MCF 10A (cell line): ENCODE data around the gene PRR15L. TPM values are rescaled to one million over a fixed set of nuclear protein-coding genes. Genes with fewer than 3 reads are reported as not detected.

Source experiments
- BruUV-seq: library from RNA; stranded (reverse); fragments of 400-500 nt; replicated peaks from 2 replicates; lab custom pipeline; 2021; lab: Mats Ljungman, UMichigan
- CTCF ChIA-PET: fragments of 300-600 bp; sonication (Branson Sonifier 250); formaldehyde crosslinking; extraction: SDS; loops from one replicate; lab custom pipeline; 2021; ENCODE audit warnings: antibody characterized with exemption, inconsistent platforms; lab: Yijun Ruan, JAX
- POLR2A ChIA-PET: fragments of 300-600, 350-650 bp; sonication (Branson Sonifier 250); formaldehyde crosslinking; extraction: SDS; loops from one replicate; lab custom pipeline; 2020; ENCODE audit warnings: antibody characterized with exemption, inconsistent platforms; lab: Yijun Ruan, JAX
- DNase-seq: peaks from one replicate; pipeline ENCODE4 v3.0.0-alpha.2; 2018; ENCODE audit not compliant: unreplicated experiment
- H3K27ac Mint-ChIP-seq: one replicate; pipeline ENCODE4 v1.8.0; 2022; ENCODE audit warnings: mild to moderate bottlenecking, low read depth, mixed read lengths; ENCODE audit not compliant: unreplicated experiment
- H3K27me3 Mint-ChIP-seq: one replicate; pipeline ENCODE4 v1.8.0; 2022; ENCODE audit warnings: mixed read lengths; ENCODE audit not compliant: insufficient read depth, unreplicated experiment
- H3K36me3 Mint-ChIP-seq: one replicate; pipeline ENCODE4 v1.8.0; 2022; ENCODE audit warnings: mild to moderate bottlenecking, moderate library complexity, mixed read lengths; ENCODE audit not compliant: insufficient read depth, unreplicated experiment
- H3K4me1 Mint-ChIP-seq: one replicate; pipeline ENCODE4 v1.8.0; 2022; ENCODE audit warnings: mixed read lengths; ENCODE audit not compliant: insufficient read depth, unreplicated experiment
- H3K4me3 Mint-ChIP-seq: one replicate; pipeline ENCODE4 v1.8.0; 2022; ENCODE audit warnings: mild to moderate bottlenecking, moderate library complexity, mixed read lengths; ENCODE audit not compliant: unreplicated experiment
- H3K9me3 Mint-ChIP-seq: one replicate; pipeline ENCODE4 v1.8.0; 2022; ENCODE audit warnings: mixed read lengths; ENCODE audit not compliant: unreplicated experiment
- intact Hi-C: fragments of 100-400 bp; cut with micrococcal nuclease; formaldehyde crosslinking; loops from 2 replicates; pipeline ENCODE4 v1.14.1; 2022
- total RNA-seq: library from RNA; stranded (reverse); gene quantifications from 2 replicates; pipeline ENCODE4 v1.2.3, GENCODE V29; 2022
- TF ChIP-seq, protein P1 (sequence below): fragments of 200-600 bp; IDR thresholded peaks from one replicate; pipeline ENCODE4 v1.8.0; 2022; ENCODE audit warnings: antibody characterized with exemption, mild to moderate bottlenecking; ENCODE audit not compliant: unreplicated experiment

Gene PRR15L
- total RNA-seq, 1 experiment from 2014 or later, result not detected

DNA sequence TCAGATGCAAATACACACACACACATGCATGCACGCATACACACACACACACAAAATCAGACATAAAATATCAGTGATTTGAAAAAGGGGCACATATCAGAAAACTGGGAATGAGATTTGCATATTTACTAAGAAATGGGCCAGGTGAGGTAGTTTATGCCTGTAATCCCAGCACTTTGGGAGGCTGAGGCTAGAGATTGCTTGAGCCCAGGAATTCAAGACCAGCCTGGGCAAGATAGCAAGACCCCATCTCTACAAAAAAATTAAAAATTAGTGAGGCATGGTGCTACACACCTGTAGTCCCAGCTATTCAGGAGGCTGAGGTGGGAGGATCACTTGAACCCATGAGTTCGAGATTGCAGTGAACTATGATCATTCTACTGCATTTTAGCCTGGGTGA, 38.7 kb downstream of the PRR15L start:
- POLR2A ChIA-PET, result interaction anchor here (1.0 to 1.4 kb wide), 3 partner anchors 12 to 18 kb away, joined by 4 to 6 read pairs (median 5); no protein-coding TSS in a partner anchor
- Mint-ChIP-seq H3K36me3 (peaks cover 56% of the 10 kb centered on the region), H3K27ac (no peak overlapping the region), H3K27me3 (no peaks in the 10 kb centered on the region), H3K9me3 (no peaks in the 10 kb centered on the region), H3K4me3 (no peak overlapping the region), H3K4me1 (peaks cover 7% of the 10 kb centered on the region)
- TF ChIP-seq, protein P1, sequence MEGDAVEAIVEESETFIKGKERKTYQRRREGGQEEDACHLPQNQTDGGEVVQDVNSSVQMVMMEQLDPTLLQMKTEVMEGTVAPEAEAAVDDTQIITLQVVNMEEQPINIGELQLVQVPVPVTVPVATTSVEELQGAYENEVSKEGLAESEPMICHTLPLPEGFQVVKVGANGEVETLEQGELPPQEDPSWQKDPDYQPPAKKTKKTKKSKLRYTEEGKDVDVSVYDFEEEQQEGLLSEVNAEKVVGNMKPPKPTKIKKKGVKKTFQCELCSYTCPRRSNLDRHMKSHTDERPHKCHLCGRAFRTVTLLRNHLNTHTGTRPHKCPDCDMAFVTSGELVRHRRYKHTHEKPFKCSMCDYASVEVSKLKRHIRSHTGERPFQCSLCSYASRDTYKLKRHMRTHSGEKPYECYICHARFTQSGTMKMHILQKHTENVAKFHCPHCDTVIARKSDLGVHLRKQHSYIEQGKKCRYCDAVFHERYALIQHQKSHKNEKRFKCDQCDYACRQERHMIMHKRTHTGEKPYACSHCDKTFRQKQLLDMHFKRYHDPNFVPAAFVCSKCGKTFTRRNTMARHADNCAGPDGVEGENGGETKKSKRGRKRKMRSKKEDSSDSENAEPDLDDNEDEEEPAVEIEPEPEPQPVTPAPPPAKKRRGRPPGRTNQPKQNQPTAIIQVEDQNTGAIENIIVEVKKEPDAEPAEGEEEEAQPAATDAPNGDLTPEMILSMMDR, result no peak
- DNase-seq, result no peak
- intact Hi-C loops, result no loop called here
- CTCF ChIA-PET, result interaction anchor here (0.5 to 1.5 kb wide), 4 partner anchors 22 to 805 kb away, joined by 3 to 5 read pairs (median 4); partner anchors contain the start of gene PNPO
- no TSS peak for BruUV-seq

GRCh38 chr17:47918006-47918405, 39.7 kb downstream of the PRR15L start:
- intact Hi-C loops, result no loop called here
- POLR2A ChIA-PET, result interaction anchor here (1.3 to 1.4 kb wide), 2 partner anchors 13 to 19 kb away, joined by 5 to 6 read pairs; no protein-coding TSS in a partner anchor

GRCh38 chr17:47917581-47917980, 40.1 kb downstream of the PRR15L start:
- H3K36me3 Mint-ChIP-seq, result peaks cover 46% of the 10 kb centered on the region
- H3K4me3 Mint-ChIP-seq, result no peak overlapping the region
- peaks cover 7% of the 10 kb centered on the region for H3K4me1 Mint-ChIP-seq
- no peaks in the 10 kb centered on the region for H3K9me3 Mint-ChIP-seq
- intact Hi-C loops, result no loop called here
- ChIA-PET CTCF (interaction anchor here (1.8 kb wide), 1 partner anchor 29 kb away, joined by 4 read pairs; no protein-coding TSS in a partner anchor), POLR2A (no interaction called here)
- H3K27ac Mint-ChIP-seq, result no peak overlapping the region
- H3K27me3 Mint-ChIP-seq, result no peaks in the 10 kb centered on the region
- TSS peak; percentile 19 for BruUV-seq
- TF ChIP-seq, protein P1, result no peak
- no peak for DNase-seq

More at GRCh38 chr17:47918006-47918405, 39.7 kb downstream of the PRR15L start:
- H3K9me3 Mint-ChIP-seq, result no peaks in the 10 kb centered on the region
- no peaks in the 10 kb centered on the region for H3K27me3 Mint-ChIP-seq
- TF ChIP-seq, protein P1, result no peak
- no peak overlapping the region for H3K4me3 Mint-ChIP-seq
- CTCF ChIA-PET, result no interaction called here
- peaks cover 7% of the 10 kb centered on the region for H3K4me1 Mint-ChIP-seq
- no peak for DNase-seq
- no TSS peak for BruUV-seq
- no peak overlapping the region for H3K27ac Mint-ChIP-seq
- H3K36me3 Mint-ChIP-seq, result peaks cover 47% of the 10 kb centered on the region

- Mint-ChIP-seq H3K9me3 (no peaks in the 10 kb centered on the region), H3K4me3 (no peak overlapping the region), H3K27ac (peak overlapping the region; percentile 19), H3K4me1 (peaks cover 7% of the 10 kb centered on the region), H3K27me3 (no peaks in the 10 kb centered on the region), H3K36me3 (peaks cover 53% of the 10 kb centered on the region)
- intact Hi-C loops, result no loop called here
- ChIA-PET CTCF (interaction anchor here (0.7 to 1.8 kb wide), 2 partner anchors 30 to 224 kb away, joined by 3 to 4 read pairs; no protein-coding TSS in a partner anchor), POLR2A (interaction anchor here (0.5 to 0.9 kb wide), 2 partner anchors 13 to 56 kb away, joined by 3 to 4 read pairs; no protein-coding TSS in a partner anchor)
- BruUV-seq, result TSS peak; percentile 67
- TF ChIP-seq, protein P1, result no peak
- DNase-seq, result no peak
Measured at GRCh38 chr17:47916489-47917208, 41.0 kb downstream of the PRR15L start.
